SK-N-SH (cell line): ENCODE data around the gene EXO5. TPM values are rescaled to one million over a fixed set of nuclear protein-coding genes. Genes with fewer than 3 reads are reported as not detected.

Source experiments
- CTCF ChIA-PET: fragments of 300-600, 350-600 bp; formaldehyde crosslinking; extraction: SDS; loops from one replicate; lab custom pipeline; 2021; lab: Yijun Ruan, JAX
- POLR2A ChIA-PET: fragments of 350-600 bp; sonication (Branson Sonifier 250); formaldehyde crosslinking; extraction: SDS; loops from one replicate; lab custom pipeline; 2020; ENCODE audit warnings: antibody characterized with exemption, inconsistent platforms; lab: Yijun Ruan, JAX
- DNase-seq: peaks from one replicate; pipeline ENCODE4 v3.0.0; 2012
- H2AFZ ChIP-seq: fragments of 200-600 bp; sonication (generic); 2 replicates; pipeline ENCODE4 v1.8.1; 2016; ENCODE audit warnings: antibody characterized with exemption, mild to moderate bottlenecking, low read depth
- H3F3A ChIP-seq: fragments of 200-600 bp; sonication (generic); replicated peaks from 2 replicates; pipeline ENCODE3; 2016; ENCODE audit warnings: antibody characterized with exemption, mild to moderate bottlenecking; ENCODE audit not compliant: insufficient read depth
- H3K27ac ChIP-seq, 2 experiments: fragments of 200-500 bp in 1 of 2; fragments of 200-600 bp in 1 of 2; sonication (Bioruptor generic) in 1 of 2; sonication (generic), shearing (Covaris generic) in 1 of 2; 2 replicates each; pipeline versions ENCODE4 v1.5.1 to v1.6.1; 2014 to 2016; ENCODE audit warnings: low read depth in 2 of 2, inconsistent platforms in 1 of 2, low read length in 1 of 2, mild to moderate bottlenecking in 1 of 2, mixed read lengths in 1 of 2
- H3K27me3 ChIP-seq: fragments of 200-600 bp; sonication (generic), shearing (Covaris generic); 2 replicates; pipeline ENCODE4 v1.6.1; 2016; ENCODE audit warnings: mixed run types; ENCODE audit not compliant: insufficient read depth
- H3K36me3 ChIP-seq, 2 experiments: fragments of 200-500 bp in 1 of 2; fragments of 200-600 bp in 1 of 2; sonication (Bioruptor generic) in 1 of 2; sonication (generic) in 1 of 2; replicated peaks in 1 of 2; 2 replicates each; pipeline versions ENCODE3 to v1.5.1; 2014 to 2016; ENCODE audit warnings: low read length in 1 of 2, mild to moderate bottlenecking in 1 of 2; ENCODE audit not compliant: insufficient read depth in 2 of 2, control insufficient read depth in 1 of 2
- H3K4me1 ChIP-seq, 2 experiments: fragments of 200-500 bp in 1 of 2; fragments of 200-600 bp in 1 of 2; sonication (Bioruptor generic) in 1 of 2; sonication (generic), shearing (Covaris generic) in 1 of 2; 2 replicates each; pipeline versions ENCODE4 v1.5.1 to v1.6.1; 2014 to 2016; ENCODE audit warnings: low read depth in 1 of 2, low read length in 1 of 2, mixed run types in 1 of 2; ENCODE audit not compliant: insufficient read depth in 2 of 2, control insufficient read depth in 1 of 2
- H3K4me2 ChIP-seq: fragments of 200-600 bp; sonication (generic), shearing (Covaris generic); 2 replicates; pipeline ENCODE4 v1.6.1; 2017; ENCODE audit warnings: mixed run types
- H3K4me3 ChIP-seq, 2 experiments: fragments of 200-500 bp in 1 of 2; fragments of 200-600 bp in 1 of 2; sonication (Bioruptor generic) in 1 of 2; sonication (generic), shearing (Covaris generic) in 1 of 2; 2 replicates each; pipeline versions ENCODE4 v1.5.1 to v1.8.1; 2014 to 2016; ENCODE audit warnings: low read depth in 2 of 2, inconsistent platforms in 1 of 2, low read length in 1 of 2, mild to moderate bottlenecking in 1 of 2, mixed read lengths in 1 of 2, moderate library complexity in 1 of 2
- H3K79me2 ChIP-seq: fragments of 200-600 bp; sonication (generic); 2 replicates; pipeline ENCODE4 v1.8.1; 2017; ENCODE audit warnings: mild to moderate bottlenecking; ENCODE audit not compliant: insufficient read depth
- H3K9ac ChIP-seq: fragments of 200-600 bp; sonication (generic); 2 replicates; pipeline ENCODE4 v1.6.1; 2017; ENCODE audit warnings: mixed run types
- H3K9me2 ChIP-seq: fragments of 200-600 bp; sonication (generic); 2 replicates; pipeline ENCODE4 v1.6.1; 2017; ENCODE audit warnings: mixed run types
- H3K9me3 ChIP-seq: fragments of 200-600 bp; sonication (generic); 2 replicates; pipeline ENCODE4 v1.6.1; 2017; ENCODE audit warnings: mixed run types, mild to moderate bottlenecking, moderate library complexity
- H4K20me1 ChIP-seq: fragments of 200-600 bp; sonication (generic); 2 replicates; pipeline ENCODE4 v1.6.1; 2017; ENCODE audit warnings: mild to moderate bottlenecking, mixed run types; ENCODE audit not compliant: insufficient read depth
- CTCF ChIP-seq: fragments of 200-600 bp; sonication (generic); IDR thresholded peaks from 2 replicates; pipeline ENCODE4 v1.6.1; 2017; ENCODE audit warnings: antibody characterized with exemption, mild to moderate bottlenecking, moderate library complexity
- FOXJ3 ChIP-seq: sonication (generic); formaldehyde crosslinking; IDR thresholded peaks from 2 replicates; pipeline ENCODE4 v1.5.1; 2020; ENCODE audit warnings: mild to moderate bottlenecking, missing genetic modification reagents
- GABPA ChIP-seq: IDR thresholded peaks from 2 replicates; pipeline ENCODE4 v1.4.0; 2012; ENCODE audit warnings: low read depth, mild to moderate bottlenecking
- IRF3 ChIP-seq: fragments of 150-350 bp; IDR thresholded peaks from 2 replicates; pipeline ENCODE4 v1.6.1; 2016; ENCODE audit warnings: mild to moderate bottlenecking, low read depth, low read length
- JUND ChIP-seq: IDR thresholded peaks from 2 replicates; pipeline ENCODE4 v1.4.0; 2012
- SMC3 ChIP-seq: IDR thresholded peaks from 2 replicates; pipeline ENCODE4 v1.6.1; 2012; ENCODE audit warnings: low read depth, low read length, improper control_type of control experiment
- TAF1 ChIP-seq: IDR thresholded peaks from 2 replicates; pipeline ENCODE4 v1.6.1; 2012; ENCODE audit warnings: low read depth, mild to moderate bottlenecking, low read length, moderate library complexity, borderline replicate concordance
- TCF12 ChIP-seq: IDR thresholded peaks from 2 replicates; pipeline ENCODE4 v1.4.0; 2012
- USF2 ChIP-seq: fragments of 150-350 bp; IDR thresholded peaks from 2 replicates; pipeline ENCODE4 v1.6.1; 2017; ENCODE audit warnings: antibody characterized with exemption, low read length, low read depth, borderline replicate concordance
- YY1 ChIP-seq: IDR thresholded peaks from 2 replicates; pipeline ENCODE4 v1.4.0; 2012; ENCODE audit warnings: low read depth, mild to moderate bottlenecking
- WGBS: methylation state at CpG from one replicate; pipeline ENCODE4 v1.1.6; 2017; ENCODE audit warnings: low lambda C conversion rate; 5-methylcytosine and 5-hydroxymethylcytosine counted together
- polyA plus RNA-seq, 3 experiments: library from polyadenylated mRNA; depleted of rRNA; stranded (reverse); fragments of >200 nt; gene quantifications; 2 replicates each; pipeline ENCODE4 v1.2.3, GENCODE V29; 2012
- small RNA-seq, 7 experiments: library from RNA; depleted of rRNA; stranded (forward); fragments of <200 nt; gene quantifications; one replicate each; pipeline ENCODE3, GENCODE V24; 2012
- TF ChIP-seq, protein P1 (sequence below): IDR thresholded peaks from 2 replicates; pipeline ENCODE4; 2012
- TF ChIP-seq, protein P2 (sequence below): IDR thresholded peaks from 2 replicates; pipeline ENCODE4 v1.4.0; 2012; ENCODE audit warnings: low read depth

Gene EXO5
- polyA plus RNA-seq, 1 of the 3 experiments (the other 2 are of a cell fraction): 7.4 TPM

DNA sequence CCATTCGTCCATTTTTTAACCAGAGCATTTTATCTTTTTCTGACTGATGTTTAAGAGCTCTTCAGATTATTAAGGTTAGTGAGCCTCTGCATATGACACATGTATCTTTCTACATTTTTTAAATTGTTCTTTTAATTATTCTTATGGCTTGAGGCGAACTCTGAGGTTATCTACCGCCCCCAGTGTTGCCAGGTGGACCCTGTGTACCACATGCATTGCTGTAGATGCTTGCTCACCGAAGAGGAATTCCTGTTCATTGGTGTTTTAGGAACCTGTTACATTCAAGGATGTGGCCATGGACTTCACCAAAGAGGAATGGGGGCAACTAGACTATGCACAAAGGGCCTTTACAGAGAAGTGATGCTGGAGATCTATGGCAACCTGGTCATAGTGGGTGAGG lies 54.7 kb downstream of the EXO5 start (continued):
- TF ChIP-seq, protein P1, sequence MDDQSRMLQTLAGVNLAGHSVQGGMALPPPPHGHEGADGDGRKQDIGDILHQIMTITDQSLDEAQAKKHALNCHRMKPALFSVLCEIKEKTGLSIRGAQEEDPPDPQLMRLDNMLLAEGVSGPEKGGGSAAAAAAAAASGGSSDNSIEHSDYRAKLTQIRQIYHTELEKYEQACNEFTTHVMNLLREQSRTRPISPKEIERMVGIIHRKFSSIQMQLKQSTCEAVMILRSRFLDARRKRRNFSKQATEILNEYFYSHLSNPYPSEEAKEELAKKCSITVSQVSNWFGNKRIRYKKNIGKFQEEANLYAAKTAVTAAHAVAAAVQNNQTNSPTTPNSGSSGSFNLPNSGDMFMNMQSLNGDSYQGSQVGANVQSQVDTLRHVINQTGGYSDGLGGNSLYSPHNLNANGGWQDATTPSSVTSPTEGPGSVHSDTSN: no peak
- TF ChIP-seq, all 33 proteins: peak for 0

- H3F3A ChIP-seq: no peaks in the 10 kb centered on the region
- no peak overlapping the region for H2AFZ ChIP-seq
- H3K4me2 ChIP-seq: no peak overlapping the region
- 63% methylated on average over 3 of the region's 3 CpGs for WGBS
- no peak overlapping the region for H3K9ac ChIP-seq
- no peak overlapping the region for H3K27ac ChIP-seq
- H3K4me3 ChIP-seq: no peak overlapping the region
- H3K27me3 ChIP-seq: no peaks in the 10 kb centered on the region
- H3K9me2 ChIP-seq: no peaks in the 10 kb centered on the region
- no peaks in the 10 kb centered on the region for H3K36me3 ChIP-seq
- no peak for DNase-seq
- no peaks in the 10 kb centered on the region for H4K20me1 ChIP-seq
- ChIA-PET CTCF (no interaction called here), POLR2A (no interaction called here)
- TF ChIP-seq USF2 (no peak), GABPA (no peak), FOXJ3 (no peak), SMC3 (no peak), TCF12 (no peak), IRF3 (no peak), CTCF (no peak)
- H3K4me1 ChIP-seq: no peaks in the 10 kb centered on the region
- H3K9me3 ChIP-seq: no peaks in the 10 kb centered on the region
- no peaks in the 10 kb centered on the region for H3K79me2 ChIP-seq
Observed at GRCh38 chr1:40564506-40564905, 55.9 kb downstream of the EXO5 start.

GRCh38 chr1:40564913-40565312 lies 56.3 kb downstream of the EXO5 start:
- Histone ChIP-seq H3K36me3 (no peaks in the 10 kb centered on the region), H3K9me2 (no peaks in the 10 kb centered on the region), H3K27me3 (no peaks in the 10 kb centered on the region), H3K4me3 (no peak overlapping the region), H3K27ac (no peak overlapping the region), H3K9ac (no peak overlapping the region), H4K20me1 (no peaks in the 10 kb centered on the region), H2AFZ (no peak overlapping the region), H3F3A (no peaks in the 10 kb centered on the region), H3K4me2 (no peak overlapping the region), H3K79me2 (no peaks in the 10 kb centered on the region), H3K9me3 (no peaks in the 10 kb centered on the region), H3K4me1 (no peaks in the 10 kb centered on the region)
- no peak for DNase-seq
- ChIA-PET POLR2A (no interaction called here), CTCF (no interaction called here)
- TF ChIP-seq FOXJ3: no peak
- TF ChIP-seq, protein P2, sequence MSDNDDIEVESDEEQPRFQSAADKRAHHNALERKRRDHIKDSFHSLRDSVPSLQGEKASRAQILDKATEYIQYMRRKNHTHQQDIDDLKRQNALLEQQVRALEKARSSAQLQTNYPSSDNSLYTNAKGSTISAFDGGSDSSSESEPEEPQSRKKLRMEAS: no peak
- TF ChIP-seq YY1: no peak
- TF ChIP-seq JUND: no peak
- no peak for TF ChIP-seq TAF1
- 80% methylated on average over 3 of the region's 3 CpGs for WGBS

Small RNA genes lying within 50 kb of the gene (small RNA-seq; reads per million reads assigned to genes)
- 0 reads per million in 7 experiments for gene AL356379.1

Other genes with a start within 250 kb of the EXO5 start
- 0.63 and 0.94 TPM in 2 replicates for gene COL9A2, start 191.5 kb upstream of the EXO5 start, polyA plus RNA-seq (2012; rRNA removed)
- 11.2 and 12.7 TPM in 2 replicates for gene SMAP2, start 135.0 kb upstream of the EXO5 start, polyA plus RNA-seq (2012; rRNA removed)
- gene ZFP69B, start 58.3 kb upstream of the EXO5 start, polyA plus RNA-seq (2012; rRNA removed): 1.7 and 2.1 TPM in 2 replicates
- 1.9 and 2.2 TPM in 2 replicates for gene ZFP69, start 31.5 kb upstream of the EXO5 start, polyA plus RNA-seq (2012; rRNA removed)
- 1.8 and 3.0 TPM in 2 replicates for gene ZNF684, start 22.9 kb downstream of the EXO5 start, polyA plus RNA-seq (2012; rRNA removed)
- gene RIMS3, start 156.9 kb downstream of the EXO5 start, polyA plus RNA-seq (2012; rRNA removed): 1.9 and 2.9 TPM in 2 replicates
- 68.0 and 72.4 TPM in 2 replicates for gene NFYC, start 182.9 kb downstream of the EXO5 start, polyA plus RNA-seq (2012; rRNA removed)